DMS53 (cell line): Measurements from ENCODE around the gene KRT27.
"Not testable (repeated sequence)": the region's sequence is repeated elsewhere in the genome, so short reads cannot be mapped to it uniquely, and the experiment has no call there.

Experiments used
- DNase-seq: peaks from one replicate; lab custom pipeline; 2025; lab: John Stamatoyannopoulos, UW

The KRT27 gene

DNA sequence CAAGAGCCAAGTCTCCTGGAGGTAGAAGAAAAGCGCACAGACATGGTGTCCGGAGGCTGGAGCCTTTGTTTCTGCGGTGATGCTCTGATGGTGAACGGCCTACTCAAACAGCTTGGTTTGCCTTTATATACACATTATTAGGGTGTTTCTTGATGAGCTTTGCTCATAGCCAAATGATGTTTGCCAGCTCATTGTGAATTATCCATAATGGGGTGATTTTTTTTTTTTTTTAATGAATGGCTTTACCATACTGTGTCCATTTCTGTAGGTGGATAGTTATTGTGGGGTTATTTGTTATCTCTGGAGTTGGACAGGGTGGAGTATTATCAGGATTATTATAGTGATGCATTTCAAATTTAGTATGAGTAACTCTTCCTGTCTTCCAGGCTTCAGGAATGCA, at the start of gene KRT27:
TSS of gene KRT27 (minus strand) at position 101 of the 400 bp plus-strand sequence. CDS start at position 44, 57 bp downstream.
- DNase-seq, result no peak

DNA sequence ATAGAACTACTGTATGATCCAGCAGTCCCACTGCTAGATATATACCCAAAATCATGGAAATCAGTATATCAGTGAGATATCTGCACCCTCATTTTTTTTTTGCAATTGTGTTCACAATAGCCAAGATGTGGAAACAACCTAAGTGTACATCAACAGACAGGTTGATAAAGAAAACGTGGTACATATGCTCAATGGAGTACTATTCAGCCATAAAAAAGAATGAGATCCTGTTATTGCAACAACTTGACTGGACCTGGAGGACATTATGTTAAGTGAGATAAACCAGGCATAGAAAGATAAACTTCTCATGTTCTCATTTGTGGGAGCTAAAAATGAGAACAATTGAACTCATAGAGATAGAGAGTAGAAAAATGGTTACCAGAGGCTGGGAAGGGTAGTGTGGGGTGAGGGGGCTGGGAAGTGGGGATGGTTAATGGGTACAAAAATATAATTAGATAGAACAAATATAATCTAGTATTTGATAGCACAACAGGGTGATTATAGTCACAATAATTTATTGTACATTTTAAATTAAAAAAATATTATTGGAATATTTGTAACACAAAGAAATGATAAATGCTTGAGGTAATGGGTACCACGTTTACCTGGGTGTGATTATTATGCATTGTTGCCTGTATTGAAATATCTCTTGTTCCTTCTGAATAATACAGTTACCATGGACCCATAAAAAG, 47.9 kb upstream of the KRT27 start:
- no peak for DNase-seq

DNA sequence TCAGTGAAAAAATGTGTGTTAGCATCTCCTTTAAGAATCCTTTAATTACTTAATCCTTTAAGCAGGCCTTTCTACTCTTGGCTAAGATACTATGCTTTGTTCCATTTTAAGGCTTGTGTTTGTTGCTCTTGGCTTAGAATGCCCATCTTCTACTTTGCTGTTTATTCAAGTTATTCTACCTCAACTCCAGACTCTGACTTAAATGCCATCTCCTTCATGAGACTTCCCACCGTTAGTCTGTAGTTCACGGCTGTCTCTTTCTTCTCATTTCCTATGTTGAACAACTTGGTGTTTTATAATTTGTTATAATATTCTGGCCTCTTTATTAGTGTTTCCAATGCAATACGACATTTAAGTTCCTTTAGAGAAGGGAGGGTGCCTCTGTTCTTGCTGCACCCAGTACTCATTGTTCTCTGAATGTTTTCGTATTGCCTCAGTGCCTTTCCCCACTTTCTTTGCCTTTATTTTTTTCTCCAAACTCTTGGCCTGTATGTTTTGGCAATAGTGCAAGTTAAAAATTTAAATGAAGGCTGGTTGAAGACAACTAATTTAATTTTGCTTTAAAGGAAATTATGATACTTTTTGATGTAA, 46.2 kb upstream of the KRT27 start:
- no peak for DNase-seq

DNA sequence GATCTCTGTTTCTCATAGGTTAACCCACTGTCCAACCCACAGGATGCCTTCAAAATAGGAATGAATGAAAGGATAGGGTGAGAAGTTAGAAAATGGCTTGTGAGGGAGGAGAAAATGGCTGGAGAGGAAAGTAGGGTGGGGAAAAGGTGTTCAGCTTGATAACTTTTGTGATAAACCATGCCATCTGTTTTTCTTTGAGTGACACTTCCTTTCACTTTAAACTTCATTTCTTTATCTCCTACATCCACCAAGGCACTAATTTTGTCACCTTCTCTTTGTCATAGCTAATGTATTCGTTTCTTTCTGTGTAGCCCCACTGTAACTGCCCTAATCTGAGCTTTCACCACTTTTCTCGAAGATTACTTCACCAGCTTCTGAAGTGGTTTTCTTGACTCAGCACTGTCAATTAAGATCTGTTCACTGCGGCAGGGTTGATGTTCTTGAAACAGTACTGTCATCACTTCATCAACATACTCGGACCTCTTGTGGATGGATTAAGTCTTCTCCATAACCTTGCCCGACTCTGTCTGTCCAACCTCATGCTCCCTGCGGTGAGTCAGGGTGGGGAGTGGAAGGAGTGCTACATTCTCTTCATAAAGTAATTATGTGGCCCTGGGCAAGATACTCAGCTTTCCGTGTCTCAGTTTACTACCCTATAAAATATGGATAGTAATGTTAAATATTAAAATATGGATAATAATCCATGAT, 45.5 kb upstream of the KRT27 start:
- DNase-seq, result no peak

DNA sequence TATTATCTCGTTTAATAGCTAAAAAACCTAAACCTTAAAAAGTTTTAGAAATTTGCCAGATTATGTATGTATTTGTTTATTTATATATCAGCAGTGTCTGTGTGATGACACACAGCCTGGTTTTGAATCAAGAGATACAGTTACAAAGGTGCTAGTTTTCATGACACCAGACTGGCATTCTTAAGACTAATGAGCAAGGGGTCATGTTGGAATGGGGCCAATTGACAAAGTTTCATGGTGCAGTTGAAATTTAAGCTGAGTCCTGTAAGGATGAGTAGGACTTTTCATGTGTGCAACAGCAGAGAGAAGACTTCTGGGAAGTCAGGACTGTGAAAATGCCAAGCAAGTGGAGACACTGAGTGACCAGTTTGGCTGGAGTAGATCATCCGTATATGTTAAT, 43.2 kb upstream of the KRT27 start:
- DNase-seq, result no peak

- DNase-seq, result no peak
Measured at GRCh38 chr17:40824015-40824832, 41.9 kb upstream of the KRT27 start.

DNA sequence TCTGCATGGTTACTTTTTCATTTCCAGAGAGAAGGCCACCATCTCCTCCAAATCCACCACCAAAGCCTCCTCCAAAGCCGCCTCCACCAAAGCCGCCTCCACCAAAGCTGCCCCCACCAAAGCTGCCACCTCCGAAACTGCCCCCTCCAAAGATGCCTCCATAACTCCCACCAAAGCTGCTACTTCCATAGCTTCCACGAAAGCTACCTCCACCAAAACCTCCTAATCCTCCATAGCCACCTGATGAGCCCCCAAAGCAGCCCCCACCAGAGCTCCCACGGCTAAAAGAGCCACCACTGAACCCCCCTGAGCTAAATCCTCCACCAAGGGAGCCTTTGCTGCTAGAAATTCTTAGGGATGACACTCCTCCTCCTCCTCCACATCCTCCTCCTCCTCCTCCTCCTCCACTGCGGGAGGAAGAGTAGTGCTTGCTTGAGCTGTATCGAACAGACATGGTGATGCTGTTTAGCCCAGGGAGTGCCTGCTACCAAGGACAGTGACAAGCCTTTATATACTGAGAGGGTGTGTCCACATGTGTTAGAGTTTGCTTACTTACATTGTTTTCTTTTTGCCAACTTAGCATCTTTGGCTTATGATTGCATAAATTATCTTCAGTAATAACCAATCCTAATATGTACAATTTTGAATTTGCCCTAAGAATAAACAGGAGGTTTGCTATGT, 39.9 kb upstream of the KRT27 start, which contains the start of gene KRT10:
TSS of gene KRT10 (minus strand) at position 483 of the 681 bp plus-strand sequence. CDS start at position 454, 29 bp downstream.
- no peak for DNase-seq

DNA sequence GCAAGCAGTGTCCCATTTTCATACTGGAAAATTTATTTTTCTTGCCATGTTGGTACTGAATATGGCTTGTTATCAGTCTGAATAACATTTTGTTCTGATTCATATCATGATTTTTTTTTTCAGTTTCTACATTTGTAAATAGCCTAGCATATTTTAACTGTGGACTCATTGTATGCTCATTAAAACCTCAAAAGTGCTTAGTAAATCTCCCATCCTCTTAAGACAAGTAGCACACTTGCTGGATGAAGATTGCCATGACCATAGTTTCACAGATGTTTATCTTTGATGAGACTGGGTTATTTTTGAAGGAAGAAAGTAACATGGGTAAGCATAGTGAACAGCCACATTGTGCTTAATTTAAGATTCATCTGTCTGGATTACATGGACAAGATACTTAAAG, 39.2 kb upstream of the KRT27 start:
- no peak for DNase-seq

GRCh38 chr17:40820228-40820838, 38.0 kb upstream of the KRT27 start:
- no peak for DNase-seq

DNA sequence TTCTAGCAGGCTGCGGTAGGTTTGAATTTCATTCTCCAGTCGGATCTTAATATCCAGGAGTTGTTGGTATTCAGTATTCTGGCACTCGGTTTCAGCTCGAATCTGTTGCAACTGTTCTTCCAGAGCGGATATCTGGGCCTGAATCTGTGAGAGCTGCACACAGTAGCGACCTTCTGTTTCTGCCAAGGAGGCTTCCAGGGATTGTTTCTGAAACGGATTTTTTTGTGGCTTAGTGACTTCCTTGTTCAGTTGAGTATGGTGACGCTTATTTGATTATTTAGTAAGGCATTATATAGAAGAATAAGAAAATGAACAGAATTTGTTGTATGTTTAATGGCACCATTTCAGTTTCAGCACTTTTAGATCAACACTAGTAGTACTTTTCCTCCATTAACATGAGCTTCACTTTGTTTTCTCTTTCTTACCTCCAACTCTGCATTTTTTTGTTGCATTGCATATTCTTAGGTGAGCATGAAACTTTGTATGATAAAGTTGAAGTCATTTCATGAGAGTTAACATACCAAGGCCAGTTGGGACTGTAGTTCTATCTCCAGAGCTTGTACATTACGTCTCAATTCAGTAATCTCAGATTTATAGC, 37.3 kb upstream of the KRT27 start:
- DNase-seq, result no peak

- peak; percentile 88 for DNase-seq
Measured at GRCh38 chr17:40818733-40819527, 36.6 kb upstream of the KRT27 start.

DNA sequence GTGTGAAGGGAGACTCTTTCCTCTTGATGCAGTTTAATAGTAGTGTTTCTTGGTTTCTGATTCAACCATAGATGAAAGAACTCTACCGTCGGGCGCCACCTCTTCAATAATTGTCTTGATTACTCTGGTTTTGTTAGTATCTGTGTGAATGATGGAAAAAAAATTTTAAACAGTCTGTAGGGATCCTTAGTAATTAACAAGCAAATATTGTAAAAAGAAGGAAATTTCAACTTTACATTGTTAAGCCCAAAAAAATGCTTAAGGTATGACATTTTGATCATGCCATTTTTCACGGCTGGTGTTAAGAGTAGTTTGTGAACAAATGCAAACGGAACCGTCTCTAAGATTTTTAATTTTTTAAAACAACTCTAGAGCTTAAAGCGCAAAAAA, 36.0 kb upstream of the KRT27 start:
- no peak for DNase-seq

DNA sequence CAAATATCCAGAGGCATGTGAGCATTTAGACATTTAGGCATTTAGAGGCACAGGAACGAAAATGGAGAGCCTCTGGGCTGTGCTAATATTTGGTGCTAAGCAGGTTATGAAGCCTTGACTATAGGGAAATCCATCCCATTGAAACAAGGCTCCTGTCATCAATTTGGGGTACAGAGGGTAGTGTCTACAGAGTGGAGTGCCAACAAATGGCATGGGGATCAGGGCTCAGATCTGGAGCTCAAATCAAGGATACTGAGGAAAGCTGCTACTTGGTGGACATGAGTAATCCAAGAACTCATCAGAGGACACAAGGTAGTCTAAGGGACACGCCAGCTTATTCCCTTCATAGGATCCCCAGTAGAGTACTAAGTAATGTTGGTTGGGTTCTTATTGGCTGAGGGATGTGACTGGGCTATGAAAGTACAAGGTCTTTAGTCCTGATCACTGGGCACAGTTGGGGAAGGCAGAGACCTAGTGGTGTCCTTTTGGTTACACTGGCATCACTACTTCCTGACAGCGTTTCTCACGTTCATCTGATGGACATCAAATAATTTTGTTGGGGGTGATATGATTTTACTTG, 34.8 kb upstream of the KRT27 start:
- DNase-seq, result no peak

GRCh38 chr17:40816569-40816968, 34.2 kb upstream of the KRT27 start:
- no peak for DNase-seq

GRCh38 chr17:40815381-40815780, 33.0 kb upstream of the KRT27 start:
- DNase-seq, result no peak

GRCh38 chr17:40814657-40815056, 32.3 kb upstream of the KRT27 start:
- not testable (repeated sequence) for DNase-seq

- no peak for DNase-seq
Measured at GRCh38 chr17:40813804-40814203, 31.5 kb upstream of the KRT27 start.

DNA sequence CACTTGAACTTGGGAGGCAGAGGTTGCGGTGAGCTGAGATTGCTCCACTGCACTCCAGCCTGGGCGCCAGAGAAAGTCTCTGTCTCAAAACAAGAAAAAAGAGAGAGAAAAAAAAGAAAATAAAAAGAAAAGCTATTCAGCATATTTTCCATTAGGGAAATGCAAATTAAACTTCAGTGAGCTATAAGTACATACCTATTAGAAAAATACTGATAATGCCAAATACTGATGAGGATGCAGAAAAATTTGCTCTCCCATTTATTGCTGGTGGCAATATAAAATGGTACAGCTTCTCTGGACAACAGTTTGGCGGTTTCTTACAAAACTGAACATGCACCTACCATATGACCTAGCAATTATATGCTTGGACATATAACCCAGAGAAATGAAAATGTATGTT, 30.3 kb upstream of the KRT27 start:
- DNase-seq, result no peak

DNA sequence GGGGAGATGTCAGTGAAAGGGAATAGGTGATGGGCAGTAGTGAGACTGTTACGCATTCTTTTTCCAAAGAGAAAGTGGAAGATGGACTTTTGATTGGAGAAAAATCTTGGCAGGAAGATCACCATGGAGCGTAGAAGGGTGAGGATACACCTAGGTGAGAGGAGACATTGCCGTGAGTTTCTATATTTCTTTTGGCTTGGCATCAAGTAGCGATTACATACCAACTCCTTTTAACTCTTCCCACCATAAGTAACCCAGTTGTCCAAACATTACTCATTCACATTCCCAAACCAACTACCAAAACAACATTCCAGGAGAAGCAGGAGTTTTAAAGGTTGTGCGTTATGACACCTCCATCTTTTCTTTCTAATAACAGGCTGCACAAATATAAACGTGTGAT, 28.1 kb upstream of the KRT27 start:
- DNase-seq, result no peak
